Measurements from ENCODE around the gene YTHDC1. TPM values are rescaled to one million over a fixed set of nuclear protein-coding genes. Genes with fewer than 3 reads are reported as not detected.
"Not testable (repeated sequence)": the region's sequence is repeated elsewhere in the genome, so short reads cannot be mapped to it uniquely, and the experiment has no call there.

The YTHDC1 gene
- total RNA-seq, 1 experiment from 2014 or later, result 44.5 TPM

GRCh38 chr4:68389386-68389913, 39.6 kb upstream of the YTHDC1 start:
- CTCF ChIA-PET; ATAC-seq; H3K36me3 ChIP-seq (ENCODE audit: control insufficient read depth, insufficient read depth, low read length); in situ Hi-C loops (cut with HindIII; ENCODE audit: low pct_unique_long_range_greater_than_20kb, low sequenced_read_pairs); DNase-seq (ENCODE audit: low read depth, low spot score); intact Hi-C loops (cut with micrococcal nuclease; ENCODE audit: unreplicated experiment); H3K27me3 ChIP-seq (ENCODE audit: control insufficient read depth, insufficient read depth, low read length); POLR2A ChIA-PET; BruUV-seq (replicated peaks); H3K4me1 ChIP-seq (ENCODE audit: control insufficient read depth, insufficient read depth, low read length); H3K4me3 ChIP-seq (ENCODE audit: low read depth in 2 of 2, low read length in 2 of 2); H3K27ac ChIP-seq (ENCODE audit: low read length); H3K9me3 ChIP-seq (ENCODE audit: control insufficient read depth, insufficient read depth, low read depth, low read length): not testable (repeated sequence)

- Histone ChIP-seq H3K27me3 (ENCODE audit: control insufficient read depth, insufficient read depth, low read length) (no peaks in the 10 kb centered on the region), H3K4me3 (ENCODE audit: low read depth in 2 of 2, low read length in 2 of 2) (no peak overlapping the region), H3K9me3 (ENCODE audit: control insufficient read depth, insufficient read depth, low read depth, low read length) (no peaks in the 10 kb centered on the region), H3K27ac (ENCODE audit: low read length) (no peak overlapping the region), H3K36me3 (ENCODE audit: control insufficient read depth, insufficient read depth, low read length) (no peaks in the 10 kb centered on the region), H3K4me1 (ENCODE audit: control insufficient read depth, insufficient read depth, low read length) (no peaks in the 10 kb centered on the region)
- BruUV-seq (replicated peaks), result no TSS peak
- TF ChIP-seq SIN3A (IDR thresholded peaks at IDR 0.05; ENCODE audit: borderline replicate concordance, insufficient read depth, low read depth, low read length) (no peak), CTCF (IDR thresholded peaks at IDR 0.05) (no peak), TCF7L2 (IDR thresholded peaks at IDR 0.05; ENCODE audit: low read depth, low read length) (no peak), REST (IDR thresholded peaks at IDR 0.05; ENCODE audit: insufficient read depth in 1 of 2, low read depth in 2 of 2, low read length in 1 of 2) (no peak), POLR2AphosphoS5 (IDR thresholded peaks at IDR 0.05; ENCODE audit: low read depth, low read length) (no peak)
- in situ Hi-C loops (cut with HindIII; ENCODE audit: low pct_unique_long_range_greater_than_20kb, low sequenced_read_pairs), result no loop called here
- ATAC-seq (no peak), DNase-seq (ENCODE audit: low read depth, low spot score) (no peak)
- ChIA-PET CTCF (no interaction called here), POLR2A (no interaction called here)
- intact Hi-C loops (cut with micrococcal nuclease; ENCODE audit: unreplicated experiment), result no loop called here
Observed at GRCh38 chr4:68388347-68388865, 38.5 kb upstream of the YTHDC1 start.

- ATAC-seq, result no peak
- H3K9me3 ChIP-seq (ENCODE audit: control insufficient read depth, insufficient read depth, low read depth, low read length), result no peaks in the 10 kb centered on the region
- intact Hi-C loops (cut with micrococcal nuclease; ENCODE audit: unreplicated experiment) (no loop called here), in situ Hi-C loops (cut with HindIII; ENCODE audit: low pct_unique_long_range_greater_than_20kb, low sequenced_read_pairs) (no loop called here)
- CTCF ChIA-PET, result no interaction called here
- no peak overlapping the region for H3K4me3 ChIP-seq (ENCODE audit: low read depth in 2 of 2, low read length in 2 of 2)
- no TSS peak for BruUV-seq (replicated peaks)
- H3K4me1 ChIP-seq (ENCODE audit: control insufficient read depth, insufficient read depth, low read length), result no peaks in the 10 kb centered on the region
- POLR2A ChIA-PET, result no interaction called here
- H3K27ac ChIP-seq (ENCODE audit: low read length), result no peak overlapping the region
- no peaks in the 10 kb centered on the region for H3K36me3 ChIP-seq (ENCODE audit: control insufficient read depth, insufficient read depth, low read length)
- H3K27me3 ChIP-seq (ENCODE audit: control insufficient read depth, insufficient read depth, low read length), result no peaks in the 10 kb centered on the region
- no peak for DNase-seq (ENCODE audit: low read depth, low spot score)
- TF ChIP-seq TCF7L2 (IDR thresholded peaks at IDR 0.05; ENCODE audit: low read depth, low read length) (no peak), SIN3A (IDR thresholded peaks at IDR 0.05; ENCODE audit: borderline replicate concordance, insufficient read depth, low read depth, low read length) (no peak), CTCF (IDR thresholded peaks at IDR 0.05) (no peak), POLR2AphosphoS5 (IDR thresholded peaks at IDR 0.05; ENCODE audit: low read depth, low read length) (no peak), REST (IDR thresholded peaks at IDR 0.05; ENCODE audit: insufficient read depth in 1 of 2, low read depth in 2 of 2, low read length in 1 of 2) (no peak)
Observed at GRCh38 chr4:68385267-68385666, 35.4 kb upstream of the YTHDC1 start.

All from Panc1 (cell line).